ENCODE data around the gene NGDN.

NGDN gene

DNA sequence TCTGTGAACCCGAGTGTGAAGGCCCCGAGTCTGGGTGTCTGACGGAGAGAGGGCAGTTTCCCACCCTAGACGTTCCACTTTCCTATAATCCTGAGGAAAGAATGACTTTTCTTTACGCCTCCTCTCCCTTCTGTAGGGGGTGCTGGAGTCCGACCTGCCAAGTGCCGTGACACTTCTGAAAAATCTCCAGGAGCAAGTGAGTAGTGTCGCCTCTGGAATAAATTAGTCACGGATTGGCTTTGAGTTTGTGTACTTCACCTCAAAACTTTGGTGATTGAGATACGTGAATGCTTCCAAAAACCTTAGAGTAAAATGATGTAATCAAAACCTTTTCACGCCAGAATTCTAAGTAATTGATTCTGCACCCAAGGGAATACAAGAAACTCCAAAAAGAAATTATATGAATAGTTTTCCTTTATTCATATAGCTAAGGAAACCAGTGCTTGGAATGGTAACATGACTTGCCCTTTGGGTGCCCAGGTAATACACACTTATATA is 452 bp downstream of the NGDN start:
- no peak for DNase-seq (ENCODE audit: low read depth in 2 of 2)

DNA sequence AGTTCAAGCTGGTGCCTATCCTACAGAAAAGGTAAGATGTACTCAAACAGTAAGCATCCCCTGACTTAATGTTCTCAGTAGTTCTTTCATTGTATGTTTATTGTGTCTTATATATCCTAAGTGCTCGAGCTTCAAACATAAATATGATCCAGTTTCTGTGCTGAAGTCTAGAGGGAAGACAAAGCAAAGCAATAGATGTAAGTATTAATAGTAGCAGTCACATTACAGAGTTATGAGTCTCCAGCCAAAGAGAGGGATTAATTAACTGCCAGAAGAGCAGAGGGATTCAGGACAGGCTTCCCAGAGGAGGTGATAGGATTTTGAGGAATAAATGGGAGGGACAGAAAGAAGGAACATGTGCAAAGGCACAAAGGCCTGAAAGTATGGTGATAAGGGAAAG is 1.4 kb downstream of the NGDN start:
- DNase-seq (ENCODE audit: low read depth in 2 of 2): no peak

DNA sequence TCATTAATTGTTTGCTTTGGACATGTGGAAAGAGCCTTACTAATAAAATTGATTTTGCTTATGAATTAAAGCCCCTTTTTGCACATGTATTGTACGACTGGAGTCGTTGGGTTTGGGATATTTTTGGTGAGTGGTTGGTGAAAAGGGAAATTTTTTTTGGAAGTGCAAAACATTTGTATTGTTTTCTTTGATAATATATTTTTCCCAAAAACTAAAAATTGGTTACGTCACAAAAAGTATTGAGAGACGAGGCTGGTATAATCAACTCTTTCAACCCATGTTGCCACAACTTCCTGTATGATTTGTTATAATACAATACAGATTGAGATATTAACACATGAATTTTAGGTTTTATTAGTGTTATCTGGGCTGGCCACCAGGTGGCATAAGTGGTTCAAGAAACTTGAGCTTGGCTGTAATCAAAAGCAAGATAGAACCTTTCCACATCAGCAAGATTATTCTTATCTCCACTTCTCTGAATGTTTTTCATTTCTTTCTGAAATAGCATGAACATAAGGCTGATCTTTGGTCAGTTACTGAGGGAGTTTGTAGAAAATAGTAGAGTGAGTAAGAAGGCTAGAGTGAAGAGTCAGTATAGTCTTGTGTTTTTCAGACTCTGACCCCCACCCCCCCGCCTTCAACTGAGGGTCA is 8.7 kb downstream of the NGDN start:
- peak; percentile 23 to 27 for DNase-seq (ENCODE audit: low read depth in 2 of 2)

DNA sequence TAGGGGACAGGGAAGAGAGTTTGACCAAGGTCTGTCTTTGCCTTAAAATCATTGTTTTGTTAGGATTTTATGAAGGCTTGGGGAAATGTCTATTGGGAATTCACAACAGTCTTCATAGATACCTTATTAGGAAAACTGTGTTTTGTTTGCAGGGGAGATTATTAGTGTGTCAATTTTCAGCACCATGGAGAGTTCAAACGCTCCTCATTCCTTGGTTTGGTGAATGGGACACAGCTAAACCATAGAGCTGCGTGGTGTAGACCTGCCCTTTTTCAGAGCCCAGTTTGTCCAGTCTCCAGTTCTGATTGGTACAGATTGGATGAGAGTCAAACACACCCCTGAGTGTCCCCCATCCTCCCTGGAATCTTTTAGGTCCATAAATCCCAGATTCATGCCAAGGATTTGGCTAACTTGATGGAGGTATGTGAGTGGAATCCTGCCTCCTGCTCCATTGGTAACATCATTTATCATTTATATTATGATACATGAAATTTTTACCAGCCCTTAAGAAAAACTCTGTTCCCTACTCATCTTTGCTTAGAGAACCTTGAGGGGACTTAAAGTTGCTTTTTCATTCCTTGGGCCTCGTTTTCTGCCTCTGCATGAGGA is 12.0 kb downstream of the NGDN start:
- DNase-seq (ENCODE audit: low read depth in 2 of 2): no peak

DNA sequence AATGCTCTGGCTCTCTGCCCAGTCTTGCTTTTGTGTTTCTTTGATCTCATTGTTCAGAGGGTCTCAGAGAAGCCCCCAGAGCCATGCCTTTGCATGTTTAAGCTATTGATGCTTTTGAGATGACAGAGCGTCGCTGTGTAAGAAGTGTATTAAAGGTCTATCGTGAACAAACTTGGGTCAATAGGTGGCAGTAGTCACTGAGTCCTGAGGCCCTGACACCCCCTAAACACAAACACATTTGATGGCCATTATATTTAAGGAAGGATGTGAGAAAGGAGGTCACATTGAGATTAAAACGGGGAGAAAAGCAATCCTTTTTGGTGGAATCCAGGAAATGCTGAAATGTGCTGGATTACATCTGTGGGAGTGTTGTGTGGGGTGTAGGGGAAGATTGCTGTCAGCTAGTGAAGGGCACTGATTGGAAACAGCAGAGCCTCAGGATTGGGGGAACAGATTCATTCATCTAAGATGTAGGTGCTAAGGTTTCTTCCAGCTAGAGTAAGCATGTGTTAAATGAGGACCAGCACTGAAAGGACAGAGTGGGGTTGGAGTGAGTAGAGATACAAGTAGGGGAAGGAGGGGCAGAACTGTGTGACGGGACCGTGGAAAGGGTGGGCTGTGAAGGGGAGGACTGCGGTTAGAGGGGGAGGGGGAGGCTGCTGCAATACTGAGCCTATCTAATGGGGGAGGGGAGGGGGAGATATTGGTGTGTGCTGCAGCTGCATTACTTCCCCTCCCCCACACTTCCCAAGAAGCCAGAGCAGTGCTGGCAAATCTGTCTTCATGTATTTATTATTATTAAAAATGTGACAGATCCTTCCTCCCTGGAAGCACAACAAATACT is 12.7 kb downstream of the NGDN start:
- no peak for DNase-seq (ENCODE audit: low read depth in 2 of 2)

DNA sequence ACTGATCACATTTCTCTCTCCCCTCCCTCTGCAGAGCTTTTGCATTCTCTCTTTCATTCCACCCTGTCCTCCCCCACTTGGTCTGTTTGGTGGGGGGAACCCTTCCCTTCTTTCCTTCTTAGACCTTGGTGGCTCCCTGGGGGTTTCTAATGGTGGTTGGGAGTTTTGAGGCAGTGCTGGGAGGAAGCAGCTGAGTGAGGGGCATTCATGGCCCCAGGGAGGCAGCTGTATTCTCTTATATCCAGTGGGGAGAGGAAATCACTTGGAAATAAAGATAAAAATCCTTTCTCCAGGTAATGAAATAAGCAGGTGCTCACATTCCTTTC is 13.3 kb downstream of the NGDN start:
- no peak for DNase-seq (ENCODE audit: low read depth in 2 of 2)

DNA sequence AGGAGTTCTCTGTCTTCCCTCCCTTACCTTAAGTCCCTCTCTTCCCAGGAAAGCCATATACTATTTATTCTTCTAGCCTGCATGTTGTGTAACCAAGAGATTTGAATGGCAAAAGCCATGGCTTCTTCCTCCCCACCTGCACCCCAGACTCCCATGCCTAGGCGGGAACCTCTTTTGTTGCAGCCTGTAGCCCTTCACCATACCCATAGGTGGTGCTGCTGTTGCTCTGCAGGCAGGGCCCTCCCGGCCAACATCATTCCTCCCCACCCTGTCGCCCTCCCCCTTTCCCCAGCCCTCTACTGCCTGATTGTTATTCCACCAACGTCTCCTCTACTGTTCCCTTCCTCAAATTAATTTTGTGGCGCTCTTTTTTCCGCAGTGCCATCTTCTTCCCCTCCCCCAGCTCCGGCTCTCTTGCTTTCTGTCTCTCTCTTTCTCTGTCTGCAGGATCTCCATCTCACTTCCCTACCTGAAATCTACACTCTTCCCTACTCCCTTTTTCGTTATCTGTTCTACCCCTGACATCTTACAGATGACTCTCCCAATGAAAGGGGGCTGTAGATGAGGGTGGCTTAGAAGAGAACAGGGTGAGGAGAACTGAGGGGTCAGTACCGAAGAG is 13.8 kb downstream of the NGDN start:
- no peak for DNase-seq (ENCODE audit: low read depth in 2 of 2)

DNA sequence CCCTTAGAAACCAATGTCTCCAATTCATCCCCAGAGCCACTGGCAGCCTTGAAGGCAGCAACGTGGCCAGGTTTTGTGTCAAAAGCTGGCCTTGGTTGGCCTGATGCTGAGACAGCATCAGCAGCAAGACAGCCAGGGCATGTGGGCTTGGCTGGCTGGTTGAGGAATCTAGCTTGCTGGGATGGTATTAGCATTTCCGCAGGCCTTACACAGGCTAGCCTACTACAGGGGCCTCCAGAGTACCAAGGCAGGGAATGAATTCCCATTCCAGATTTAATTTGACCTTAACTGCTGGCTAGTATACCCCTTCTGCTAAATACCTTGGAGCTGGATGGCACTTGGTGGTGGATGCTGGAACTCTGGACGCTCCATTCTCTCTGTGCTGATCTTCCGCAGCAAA is 15.8 kb downstream of the NGDN start:
- no peak for DNase-seq (ENCODE audit: low read depth in 2 of 2)

DNA sequence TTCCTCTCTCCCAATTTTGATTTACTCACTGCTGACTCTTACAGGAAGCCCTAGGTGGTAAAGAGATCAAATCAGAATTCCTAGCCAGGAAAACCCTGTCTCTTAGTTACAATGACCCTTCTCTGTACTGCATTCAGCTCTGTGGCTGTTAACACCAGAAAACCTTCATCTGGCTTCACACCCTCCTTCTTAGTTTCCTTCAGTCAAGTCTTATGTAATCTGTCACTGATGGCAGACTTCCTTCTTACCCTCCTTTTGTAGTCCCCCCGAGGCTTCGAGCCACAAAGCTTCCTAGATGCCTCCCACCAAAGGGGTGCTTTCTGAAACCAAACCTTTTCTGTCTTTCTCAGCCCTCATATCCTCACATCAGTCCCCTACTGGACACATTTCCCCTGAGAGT is 16.5 kb downstream of the NGDN start:
- no peak for DNase-seq (ENCODE audit: low read depth in 2 of 2)

DNA sequence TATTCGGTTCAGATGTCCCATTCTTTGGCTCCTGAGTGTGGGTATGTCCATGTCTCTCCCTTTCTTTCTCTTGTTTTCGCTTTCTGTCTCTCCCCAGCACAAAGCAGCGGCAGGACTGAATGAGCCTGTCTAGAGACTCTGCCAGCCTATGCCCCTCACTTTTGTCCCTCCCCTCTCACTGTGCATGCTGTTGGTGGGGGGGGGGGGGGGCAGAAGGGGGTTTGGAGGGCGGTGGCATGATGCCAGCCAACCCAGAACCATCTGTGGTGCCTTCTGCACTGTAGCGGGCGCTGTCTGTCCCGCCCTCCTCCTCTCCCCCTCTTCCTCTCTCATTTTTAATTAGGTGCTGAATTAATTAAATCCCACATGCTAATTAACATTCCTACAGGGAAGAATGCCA is 17.7 kb downstream of the NGDN start:
- no peak for DNase-seq (ENCODE audit: low read depth in 2 of 2)

DNA sequence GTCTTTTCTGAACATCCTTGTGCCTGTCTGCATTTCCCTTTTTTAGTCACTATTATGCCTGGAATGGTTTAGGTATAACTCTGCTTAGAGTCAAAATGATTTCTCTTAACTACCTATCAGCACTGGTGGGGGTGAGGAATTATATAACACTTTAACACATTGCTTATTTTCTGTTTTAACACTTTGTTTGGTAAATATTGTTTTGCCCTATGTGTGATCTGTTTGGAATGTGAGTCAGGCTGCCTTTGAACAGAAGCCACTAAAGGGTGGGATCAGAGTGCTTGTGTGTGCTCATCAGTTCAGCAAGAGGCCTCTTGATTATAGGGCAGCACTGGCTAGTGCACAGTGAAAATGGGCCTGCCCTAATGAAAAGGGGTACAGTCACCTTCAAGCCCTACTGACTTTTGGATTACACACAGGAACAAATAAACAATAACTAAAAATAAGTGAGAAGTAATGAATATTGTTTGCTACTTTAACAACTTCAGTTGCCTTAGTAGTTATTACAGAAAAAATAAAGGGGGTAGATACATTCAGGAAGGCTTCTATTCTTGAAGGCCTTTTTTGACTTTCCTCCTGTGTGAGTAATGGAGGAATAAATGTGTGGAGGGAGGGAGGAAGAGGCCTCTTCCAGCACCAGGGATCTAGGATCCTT is 23.2 kb downstream of the NGDN start:
- no peak for DNase-seq (ENCODE audit: low read depth in 2 of 2)

DNA sequence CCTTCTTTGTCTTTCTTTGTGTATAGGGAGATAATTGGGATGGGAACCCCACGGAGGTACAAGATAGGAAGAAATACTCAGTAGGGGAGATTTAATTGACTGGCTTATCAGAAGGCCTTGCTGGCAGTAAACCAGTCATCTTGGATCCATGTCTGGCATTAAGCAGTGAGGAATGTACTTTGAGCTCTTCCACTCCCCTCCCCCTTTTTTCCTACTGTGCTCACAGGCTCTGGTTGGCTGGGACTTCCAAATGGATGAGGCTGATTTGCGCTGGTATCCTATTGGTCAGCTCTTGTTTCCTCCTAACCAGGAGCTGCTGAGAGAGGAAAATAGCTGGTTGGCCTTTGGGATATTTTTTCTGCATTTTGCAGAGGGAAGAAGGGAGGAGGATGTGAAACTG is 24.7 kb downstream of the NGDN start:
- no peak for DNase-seq (ENCODE audit: low read depth in 2 of 2)

DNA sequence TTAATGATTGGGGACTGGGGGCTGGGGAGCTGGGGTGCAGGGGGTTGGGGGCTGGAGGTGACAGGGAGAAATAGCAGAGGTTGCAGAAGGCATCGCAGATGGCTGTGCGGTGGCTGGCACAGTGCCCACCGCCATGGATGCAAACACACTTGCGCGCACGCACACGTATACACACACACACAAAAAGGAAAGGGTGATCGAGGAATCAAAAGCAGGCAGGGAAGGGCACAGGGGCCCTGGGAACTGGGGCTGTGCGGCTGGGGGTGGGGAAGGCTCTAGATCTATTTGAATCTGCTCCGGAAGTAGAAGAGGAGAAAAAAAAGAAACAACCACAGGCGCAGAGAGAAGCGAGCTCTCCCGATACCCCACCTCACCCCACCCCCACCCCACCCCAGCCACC is 42.7 kb downstream of the NGDN start:
- no peak for DNase-seq (ENCODE audit: low read depth in 2 of 2)

DNA sequence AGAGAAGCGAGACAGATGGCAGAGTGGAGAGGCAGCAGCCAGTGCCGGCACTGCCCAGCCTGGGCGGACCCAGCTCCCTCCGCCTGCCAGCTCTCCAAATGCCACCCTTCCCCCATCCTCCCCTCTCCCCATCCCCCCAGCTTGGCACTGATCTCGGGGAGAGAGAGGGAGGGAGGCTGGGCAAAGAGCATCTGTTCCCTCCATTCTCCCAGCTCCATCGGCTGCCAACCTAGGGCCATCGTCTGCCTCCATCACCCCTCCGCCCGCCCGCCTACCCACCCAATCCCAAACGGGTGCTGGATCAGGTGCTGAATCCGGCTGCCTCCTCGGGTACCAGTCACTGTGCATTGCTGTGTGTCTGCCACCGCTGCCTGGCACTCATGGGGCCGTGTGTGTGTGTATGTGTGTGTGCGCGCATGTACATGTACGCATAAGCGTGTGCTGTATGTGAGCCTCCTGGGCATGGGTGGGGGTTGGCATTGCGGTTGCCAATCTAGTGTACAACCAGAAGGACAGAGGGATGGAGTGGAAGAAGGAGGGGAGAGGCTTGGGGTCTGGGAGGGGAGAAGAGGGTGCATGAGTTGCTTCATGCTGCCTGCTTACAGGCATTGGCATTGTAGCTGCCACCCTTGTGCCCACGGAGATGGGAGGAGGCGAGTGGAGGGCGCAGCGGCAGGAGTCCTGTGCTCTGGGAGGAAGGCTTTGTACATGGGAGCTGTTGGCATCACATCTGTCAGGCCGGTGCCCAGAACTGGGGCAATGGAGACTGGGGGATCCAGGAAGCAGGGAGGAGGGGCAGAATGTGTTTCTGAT is 43.7 kb downstream of the NGDN start:
- no peak for DNase-seq (ENCODE audit: low read depth in 2 of 2)

DNA sequence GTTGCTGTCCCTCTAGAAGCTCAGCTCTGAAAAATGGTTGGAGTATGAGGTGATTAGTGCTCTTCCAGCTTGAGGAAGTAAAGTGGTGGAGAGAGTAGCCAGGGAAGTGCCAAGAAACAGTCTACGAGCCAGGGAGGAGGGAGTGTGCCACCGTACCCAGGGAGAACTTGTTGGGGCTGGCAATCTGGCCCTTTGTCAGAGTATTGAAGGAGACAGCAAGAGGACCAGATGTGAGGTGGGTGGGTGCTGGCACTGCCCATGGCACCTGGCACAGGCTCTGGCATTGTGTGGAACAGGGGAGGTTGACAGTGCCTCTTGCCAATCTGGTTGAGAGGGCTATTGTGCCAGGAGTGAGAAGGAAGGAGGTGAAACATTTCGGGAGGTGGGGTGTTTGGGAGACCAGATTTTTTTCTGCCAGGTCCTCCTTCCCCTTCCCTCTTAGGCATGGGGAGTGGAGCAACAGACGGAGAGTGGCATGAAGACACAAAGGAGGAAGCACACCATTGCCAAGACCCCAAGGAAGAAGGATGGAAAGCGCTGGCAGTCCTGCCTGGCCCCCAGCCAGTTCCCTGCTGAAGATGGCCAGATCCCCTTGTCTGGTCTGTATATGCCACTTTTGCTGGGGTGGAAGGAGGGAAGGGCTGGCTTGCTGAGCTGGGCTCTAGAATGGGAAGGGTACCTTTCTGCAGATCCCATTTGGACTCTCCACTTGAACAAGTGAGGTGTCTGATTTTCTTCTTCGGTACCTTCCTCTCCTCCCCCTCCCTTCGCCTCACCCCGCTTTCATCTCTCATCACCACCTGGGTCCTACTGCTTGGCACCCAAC is 44.5 kb downstream of the NGDN start:
- DNase-seq (ENCODE audit: low read depth in 2 of 2): no peak

DNA sequence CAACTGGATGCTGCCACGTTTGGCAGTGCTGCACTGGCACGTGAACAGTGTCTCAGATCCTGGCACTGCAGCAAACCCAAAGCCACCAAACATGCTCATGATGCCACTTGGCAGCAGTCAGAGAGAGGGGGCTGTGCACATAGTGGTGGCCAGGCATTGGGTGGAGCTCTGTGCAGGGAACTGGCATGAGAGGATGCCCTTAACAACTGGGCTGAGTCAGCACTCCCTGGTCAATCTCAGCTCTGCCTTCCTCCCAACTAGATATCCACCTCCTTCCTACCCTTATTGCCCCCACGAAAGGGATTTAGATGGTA is 45.1 kb downstream of the NGDN start:
- DNase-seq (ENCODE audit: low read depth in 2 of 2): no peak

DNA sequence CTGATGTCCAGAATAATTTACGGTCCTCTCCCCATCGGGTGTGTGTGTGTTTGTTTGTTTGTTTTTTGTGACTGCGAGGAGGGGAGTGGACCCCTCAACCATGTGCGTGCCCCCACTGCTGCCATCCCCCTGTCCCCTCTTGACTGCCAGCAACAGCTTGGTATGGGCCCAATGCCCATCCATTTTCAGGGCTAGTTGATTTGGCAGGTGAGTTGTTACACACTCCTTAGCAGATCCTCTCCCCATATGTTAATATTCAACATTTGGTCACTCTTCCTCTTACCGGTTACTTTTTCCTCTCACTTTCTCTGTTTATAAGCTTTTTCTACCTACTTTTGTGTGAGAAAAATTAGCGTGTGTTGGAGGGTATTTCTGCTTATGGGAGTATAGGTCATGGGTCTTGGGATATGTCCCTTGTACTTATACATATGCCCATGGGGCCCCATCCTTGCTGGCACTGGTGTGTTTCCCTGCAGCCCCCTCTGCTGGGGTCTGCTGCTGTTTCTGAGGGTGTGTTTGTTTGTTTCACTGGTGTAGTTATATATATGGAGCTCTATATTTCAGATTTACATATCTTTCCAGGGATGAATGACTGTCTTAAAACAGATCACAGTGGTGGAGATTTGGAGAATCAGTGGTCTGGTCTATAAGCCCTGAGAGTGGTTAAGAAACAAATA is 48.3 kb downstream of the NGDN start:
- DNase-seq (ENCODE audit: low read depth in 2 of 2): no peak

DNA sequence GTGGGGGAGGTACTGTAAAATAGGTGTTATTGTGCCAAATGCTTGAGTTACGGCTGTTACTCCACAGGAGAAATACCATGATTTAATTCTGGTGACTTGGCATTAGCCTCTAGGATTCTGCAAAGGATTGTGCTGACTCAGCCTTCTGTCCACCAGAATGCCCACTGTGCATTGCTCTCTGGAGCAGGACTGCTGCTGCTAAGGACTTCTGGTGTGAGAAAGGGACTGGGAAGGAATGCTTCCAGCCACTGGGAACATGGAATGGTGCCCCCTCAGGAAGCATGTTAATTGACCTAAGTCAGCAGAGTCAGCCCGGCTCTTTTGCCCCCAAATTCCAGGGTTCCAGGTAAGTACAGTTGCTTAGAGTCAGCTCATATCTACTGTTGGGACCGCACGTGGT is 49.2 kb downstream of the NGDN start:
- no peak for DNase-seq (ENCODE audit: low read depth in 2 of 2)

DNA sequence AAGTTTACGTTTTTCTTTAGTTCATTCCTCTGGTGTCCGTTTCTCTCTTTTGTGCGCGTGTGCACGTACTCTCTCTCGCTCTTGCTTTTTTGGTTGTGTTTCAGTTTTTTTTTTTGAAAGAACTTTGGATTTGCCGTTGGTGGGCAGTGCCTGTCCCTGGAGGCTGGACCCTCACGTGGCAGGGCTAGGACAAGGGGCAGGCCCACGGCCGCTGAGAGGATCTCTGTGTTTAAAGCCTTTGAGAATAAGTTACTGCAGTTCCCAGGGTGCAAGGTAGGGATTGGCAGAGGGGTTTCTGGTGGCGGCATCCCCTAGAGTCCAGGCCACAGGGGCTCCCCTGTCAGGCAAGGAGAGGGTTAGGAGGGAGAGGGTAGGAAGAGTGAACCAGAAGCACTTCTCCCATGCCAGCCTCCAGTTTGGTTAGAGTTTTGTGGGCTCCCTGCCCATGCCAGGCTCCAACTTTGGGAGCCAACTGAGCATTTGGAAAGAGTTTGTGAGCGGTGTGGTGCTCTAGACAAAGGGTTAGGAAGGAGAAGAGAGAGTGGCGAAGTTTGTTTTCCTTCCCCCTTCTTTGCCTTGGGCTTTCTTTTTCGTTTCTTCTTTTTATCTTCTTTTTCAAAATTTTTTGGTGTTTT is 51.5 kb downstream of the NGDN start:
- DNase-seq (ENCODE audit: low read depth in 2 of 2): no peak

Data from stimulated activated CD4-positive, alpha-beta T cell treated with anti-CD3 and anti-CD28 coated beads, Interleukin-1b, Interleukin-23, amount 100 ng/mL, for 1 hour (primary cell).